Mesothelial cell of epicardium (in vitro differentiated cells): ENCODE measurements around the gene RUNX2. TPM values are rescaled to one million over a fixed set of nuclear protein-coding genes. Genes with fewer than 3 reads are reported as not detected.

Experiments used
- DNase-seq, 2 experiments: peaks; one replicate each; pipeline ENCODE4 v3.0.0; 2021; ENCODE audit warnings: low spot score in 2 of 2; ENCODE audit not compliant: unreplicated experiment in 2 of 2
- H3K27ac Mint-ChIP-seq: 2 replicates; pipeline ENCODE4 v1.8.0; 2021; ENCODE audit warnings: mixed read lengths
- H3K27me3 Mint-ChIP-seq: 2 replicates; pipeline ENCODE4 v1.8.0; 2021; ENCODE audit warnings: low read depth, mixed read lengths
- H3K36me3 Mint-ChIP-seq: 2 replicates; pipeline ENCODE4 v1.8.0; 2021; ENCODE audit warnings: mixed read lengths
- H3K4me1 Mint-ChIP-seq: 2 replicates; pipeline ENCODE4 v1.8.0; 2021; ENCODE audit warnings: mixed read lengths
- H3K4me3 Mint-ChIP-seq: 2 replicates; pipeline ENCODE4 v1.8.0; 2021; ENCODE audit warnings: mild to moderate bottlenecking, moderate library complexity, mixed read lengths
- H3K9me3 Mint-ChIP-seq: 2 replicates; pipeline ENCODE4 v1.8.0; 2021; ENCODE audit warnings: mixed read lengths
- total RNA-seq: library from RNA; stranded (reverse); gene quantifications from 3 replicates; pipeline ENCODE4 v1.2.1, GENCODE V29; 2021
- TF ChIP-seq, protein P1 (sequence below): fragments of 200-600 bp; sonication (generic); IDR thresholded peaks from one replicate; pipeline ENCODE4 v1.5.0; 2021; ENCODE audit warnings: antibody characterized with exemption; ENCODE audit not compliant: unreplicated experiment

The RUNX2 gene
- total RNA-seq, 1 donor from 2014 or later = 4.4 TPM

DNA sequence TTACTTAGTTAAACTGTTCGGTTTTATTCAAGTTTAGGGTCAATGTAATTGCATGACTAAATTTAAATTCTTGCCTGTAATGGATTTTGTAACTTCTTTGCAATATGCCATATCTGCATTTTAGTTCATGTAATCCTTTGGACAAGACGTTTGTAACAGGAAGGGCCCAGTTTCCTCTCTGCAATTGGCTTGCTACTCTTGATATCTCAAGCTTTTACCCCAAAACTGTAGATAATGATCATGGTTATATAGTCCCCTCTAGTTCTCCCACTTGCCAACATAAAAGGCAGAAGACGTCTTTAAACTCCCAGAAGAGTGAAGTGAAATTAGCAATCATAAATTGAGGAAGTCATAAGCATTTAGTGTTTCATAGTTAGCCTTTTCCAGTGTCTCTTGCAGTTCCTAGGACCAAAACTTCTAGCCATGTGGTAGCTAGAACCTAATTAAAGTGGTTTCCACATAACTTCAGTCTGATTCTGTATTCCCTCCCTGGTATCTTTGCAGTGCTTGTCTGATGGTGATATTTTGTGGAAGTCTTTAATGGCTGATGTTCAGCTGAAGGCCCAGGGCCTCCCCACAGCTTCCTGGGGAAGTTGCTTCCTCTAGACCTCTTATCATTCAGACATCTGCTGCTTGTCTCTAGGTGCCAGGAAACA lies 167.4 kb downstream of the RUNX2 start:
- no peak for DNase-seq
- H3K36me3 Mint-ChIP-seq = no peaks in the 10 kb centered on the region
- H3K27ac Mint-ChIP-seq = no peak overlapping the region
- H3K4me1 Mint-ChIP-seq = peaks cover 9% of the 10 kb centered on the region
- H3K9me3 Mint-ChIP-seq = no peaks in the 10 kb centered on the region
- TF ChIP-seq, protein P1, sequence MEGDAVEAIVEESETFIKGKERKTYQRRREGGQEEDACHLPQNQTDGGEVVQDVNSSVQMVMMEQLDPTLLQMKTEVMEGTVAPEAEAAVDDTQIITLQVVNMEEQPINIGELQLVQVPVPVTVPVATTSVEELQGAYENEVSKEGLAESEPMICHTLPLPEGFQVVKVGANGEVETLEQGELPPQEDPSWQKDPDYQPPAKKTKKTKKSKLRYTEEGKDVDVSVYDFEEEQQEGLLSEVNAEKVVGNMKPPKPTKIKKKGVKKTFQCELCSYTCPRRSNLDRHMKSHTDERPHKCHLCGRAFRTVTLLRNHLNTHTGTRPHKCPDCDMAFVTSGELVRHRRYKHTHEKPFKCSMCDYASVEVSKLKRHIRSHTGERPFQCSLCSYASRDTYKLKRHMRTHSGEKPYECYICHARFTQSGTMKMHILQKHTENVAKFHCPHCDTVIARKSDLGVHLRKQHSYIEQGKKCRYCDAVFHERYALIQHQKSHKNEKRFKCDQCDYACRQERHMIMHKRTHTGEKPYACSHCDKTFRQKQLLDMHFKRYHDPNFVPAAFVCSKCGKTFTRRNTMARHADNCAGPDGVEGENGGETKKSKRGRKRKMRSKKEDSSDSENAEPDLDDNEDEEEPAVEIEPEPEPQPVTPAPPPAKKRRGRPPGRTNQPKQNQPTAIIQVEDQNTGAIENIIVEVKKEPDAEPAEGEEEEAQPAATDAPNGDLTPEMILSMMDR = no peak
- H3K4me3 Mint-ChIP-seq = no peak overlapping the region
- H3K27me3 Mint-ChIP-seq = peaks cover 23% of the 10 kb centered on the region

DNA sequence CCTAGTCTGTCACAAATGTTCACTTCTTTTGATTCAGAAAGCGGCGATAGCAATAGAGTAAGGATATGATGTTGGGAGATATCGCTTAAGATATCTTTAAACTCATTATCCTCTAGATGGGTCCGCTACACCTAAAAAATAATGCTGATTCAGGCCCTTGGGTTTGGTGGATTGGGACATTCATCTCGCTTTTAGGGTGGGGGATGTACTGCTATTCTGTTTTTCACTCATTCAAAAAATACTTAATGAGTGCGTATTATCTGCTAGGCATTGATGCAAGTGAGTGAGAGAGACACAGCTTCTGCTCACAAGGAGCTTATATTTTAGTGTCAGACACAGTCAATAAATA lies 167.9 kb downstream of the RUNX2 start:
- Mint-ChIP-seq H3K9me3 (no peaks in the 10 kb centered on the region), H3K36me3 (no peaks in the 10 kb centered on the region), H3K27ac (no peak overlapping the region), H3K4me3 (no peak overlapping the region), H3K27me3 (peaks cover 22% of the 10 kb centered on the region), H3K4me1 (peaks cover 9% of the 10 kb centered on the region)
- TF ChIP-seq, protein P1 = no peak
- DNase-seq = no peak

DNA sequence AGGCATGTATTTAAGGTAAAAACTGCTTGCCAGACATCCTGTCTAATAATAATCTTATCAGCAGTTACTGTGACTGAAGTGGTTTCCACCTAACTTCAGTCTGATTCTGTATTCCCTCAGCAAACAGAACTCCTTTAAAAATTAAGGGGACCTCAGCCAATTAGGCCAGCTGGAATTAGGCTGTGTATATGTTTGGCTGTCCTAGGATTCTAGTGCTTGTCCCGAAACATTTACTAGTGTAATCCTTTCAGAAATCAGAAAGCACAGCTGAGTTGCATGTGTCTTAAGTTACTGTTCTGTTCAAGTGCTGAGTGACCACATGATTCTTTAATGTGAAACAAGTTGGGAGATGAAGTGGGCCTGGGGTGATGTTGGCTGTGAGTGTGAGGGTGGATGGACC lies 170.5 kb downstream of the RUNX2 start:
- Mint-ChIP-seq H3K4me1 (peaks cover 9% of the 10 kb centered on the region), H3K4me3 (no peak overlapping the region), H3K27ac (no peak overlapping the region), H3K9me3 (peaks cover 3% of the 10 kb centered on the region), H3K27me3 (peaks cover 22% of the 10 kb centered on the region), H3K36me3 (no peaks in the 10 kb centered on the region)
- TF ChIP-seq, protein P1 = no peak
- DNase-seq = no peak

DNA sequence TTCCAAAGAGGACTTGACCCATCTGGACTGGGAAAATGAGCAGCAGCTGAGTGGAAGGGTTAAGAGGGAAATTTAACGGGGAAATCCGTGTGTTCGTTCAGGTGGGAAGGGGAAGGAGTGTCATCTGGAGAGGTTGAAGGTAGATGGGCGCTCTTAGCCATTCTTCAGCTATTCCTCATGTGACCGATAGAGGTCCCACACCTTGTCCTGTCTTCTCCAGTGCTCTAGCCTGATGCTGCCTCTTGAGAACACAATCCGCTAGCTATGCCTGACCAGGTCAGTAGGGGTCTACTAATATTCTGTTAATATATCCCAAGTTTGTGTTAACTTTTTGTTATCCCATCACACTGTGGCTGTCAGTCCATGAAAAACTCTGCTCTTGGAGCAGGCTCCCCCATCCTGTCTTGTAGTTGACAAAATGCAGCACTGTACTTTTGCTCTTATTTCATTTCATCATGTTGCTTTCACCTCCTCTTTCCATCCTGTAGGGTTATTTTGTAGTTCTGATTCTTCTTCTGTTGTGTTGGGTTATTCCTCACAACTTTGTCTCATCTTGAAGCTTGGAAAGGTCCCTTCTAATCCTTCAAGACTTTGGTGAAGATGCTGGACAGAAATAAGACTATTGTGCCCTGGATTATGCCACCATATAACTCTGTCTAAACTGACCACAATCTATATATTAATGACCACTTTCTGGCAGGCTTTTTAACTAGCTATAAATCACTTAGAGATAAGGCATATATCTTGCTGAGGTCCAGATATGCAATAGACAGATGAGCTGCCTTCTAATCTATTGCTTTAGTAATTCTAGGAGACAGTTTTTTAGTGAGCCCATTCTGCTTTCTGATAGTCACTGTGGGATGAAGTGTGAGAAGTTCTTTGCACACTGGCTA lies 173.0 kb downstream of the RUNX2 start:
- Mint-ChIP-seq H3K27me3 (peaks cover 19% of the 10 kb centered on the region), H3K4me1 (peaks cover 22% of the 10 kb centered on the region), H3K4me3 (no peak overlapping the region), H3K27ac (no peak overlapping the region), H3K36me3 (no peaks in the 10 kb centered on the region), H3K9me3 (peaks cover 3% of the 10 kb centered on the region)
- no peak for DNase-seq
- TF ChIP-seq, protein P1 = peak; percentile 27

DNA sequence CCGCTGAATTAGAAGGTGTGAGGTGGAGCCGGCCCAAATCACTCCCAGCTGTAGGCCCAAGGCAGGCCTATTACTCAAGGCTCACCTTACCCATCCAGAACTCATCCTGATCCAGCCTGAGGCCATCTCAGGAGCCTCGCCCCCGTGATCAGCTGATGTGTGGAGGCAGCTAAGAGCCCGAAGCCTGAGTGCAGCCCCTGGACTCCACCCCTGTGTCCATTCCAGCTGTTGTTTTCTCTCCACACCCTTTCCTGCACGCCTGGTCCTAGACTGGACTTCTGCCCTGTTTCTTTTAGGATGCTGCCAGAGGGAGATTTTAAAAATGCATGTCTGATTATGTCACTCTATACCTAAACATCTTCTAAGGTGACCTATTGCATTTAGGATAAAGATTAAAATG lies 174.3 kb downstream of the RUNX2 start:
- H3K27ac Mint-ChIP-seq = no peak overlapping the region

More for the DNA sequence above, 174.3 kb downstream of the RUNX2 start:
- DNase-seq = no peak
- Mint-ChIP-seq H3K36me3 (no peaks in the 10 kb centered on the region), H3K4me1 (peaks cover 28% of the 10 kb centered on the region), H3K9me3 (peaks cover 3% of the 10 kb centered on the region), H3K27me3 (peaks cover 11% of the 10 kb centered on the region), H3K4me3 (no peak overlapping the region)
- TF ChIP-seq, protein P1 = no peak
